ENCODE measurements around the gene CREM.
A peak's percentile ranks its signal among the peaks of the same experiment; 100 is the strongest.
"Not testable (repeated sequence)": the region's sequence is repeated elsewhere in the genome, so short reads cannot be mapped to it uniquely, and the experiment has no call there.

CREM gene

GRCh38 chr10:35194471-35194870 lies 67.8 kb downstream of the CREM start:
- no peak for DNase-seq (ENCODE audit: low read depth in 2 of 2)

GRCh38 chr10:35194906-35195305 lies 68.3 kb downstream of the CREM start:
- peak in 1 of 2 donors; percentile 28 for DNase-seq (ENCODE audit: low read depth in 2 of 2)

GRCh38 chr10:35195361-35196306 lies 69.0 kb downstream of the CREM start:
- DNase-seq (ENCODE audit: low read depth in 2 of 2) = peak; percentile 29 to 65

- DNase-seq (ENCODE audit: low read depth in 2 of 2) = no peak
Measured at GRCh38 chr10:35200487-35200886, 73.8 kb downstream of the CREM start.

- no peak for DNase-seq (ENCODE audit: low read depth in 2 of 2)
Measured at GRCh38 chr10:35201234-35201633, 74.6 kb downstream of the CREM start.

- no peak for DNase-seq (ENCODE audit: low read depth in 2 of 2)
Measured at GRCh38 chr10:35202050-35202449, 75.4 kb downstream of the CREM start.

GRCh38 chr10:35203745-35204144 lies 77.1 kb downstream of the CREM start:
- no peak for DNase-seq (ENCODE audit: low read depth in 2 of 2)

GRCh38 chr10:35204650-35205319 lies 78.1 kb downstream of the CREM start:
- no peak for DNase-seq (ENCODE audit: low read depth in 2 of 2)

GRCh38 chr10:35206274-35206673 lies 79.6 kb downstream of the CREM start:
- DNase-seq (ENCODE audit: low read depth in 2 of 2) = no peak

GRCh38 chr10:35208536-35208935 lies 81.9 kb downstream of the CREM start:
- DNase-seq (ENCODE audit: low read depth in 2 of 2) = no peak

GRCh38 chr10:35208949-35209613 lies 82.4 kb downstream of the CREM start:
- no peak for DNase-seq (ENCODE audit: low read depth in 2 of 2)

- DNase-seq (ENCODE audit: low read depth in 2 of 2) = no peak
Measured at GRCh38 chr10:35210961-35211360, 84.3 kb downstream of the CREM start.

- DNase-seq (ENCODE audit: low read depth in 2 of 2) = no peak
Measured at GRCh38 chr10:35211390-35211789, 84.7 kb downstream of the CREM start.

GRCh38 chr10:35212856-35213255 lies 86.2 kb downstream of the CREM start:
- no peak for DNase-seq (ENCODE audit: low read depth in 2 of 2)

- no peak for DNase-seq (ENCODE audit: low read depth in 2 of 2)
Measured at GRCh38 chr10:35213699-35214098, 87.1 kb downstream of the CREM start.

- no peak for DNase-seq (ENCODE audit: low read depth in 2 of 2)
Measured at GRCh38 chr10:35214607-35215020, 88.0 kb downstream of the CREM start.

GRCh38 chr10:35215107-35215506 lies 88.5 kb downstream of the CREM start:
- no peak for DNase-seq (ENCODE audit: low read depth in 2 of 2)

GRCh38 chr10:35216303-35216905 lies 89.8 kb downstream of the CREM start:
- DNase-seq (ENCODE audit: low read depth in 2 of 2) = no peak

GRCh38 chr10:35216956-35217355 lies 90.3 kb downstream of the CREM start:
- not testable (repeated sequence) for DNase-seq (ENCODE audit: low read depth in 2 of 2)

GRCh38 chr10:35217455-35217854 lies 90.8 kb downstream of the CREM start:
- no peak for DNase-seq (ENCODE audit: low read depth in 2 of 2)

- DNase-seq (ENCODE audit: low read depth in 2 of 2) = peak; percentile 71 to 81
Measured at GRCh38 chr10:35218339-35218955, 91.8 kb downstream of the CREM start.
